Measurements from ENCODE around the gene ERCC1.

- TF ChIP-seq CTCF (IDR thresholded peaks at IDR 0.05) (peak in 1 of 3 donors; percentile 5), POLR2A (IDR thresholded peaks at IDR 0.05) (no peak), EP300 (IDR thresholded peaks at IDR 0.05) (no peak)
Measured at GRCh38 chr19:45467115-45467455, 43.4 kb upstream of the ERCC1 start.

Data from ovary (tissue), 3 donors.